WTC11 (cell line): ENCODE measurements around the gene ATP6V1F. TPM values are rescaled to one million over a fixed set of nuclear protein-coding genes. Genes with fewer than 3 reads are reported as not detected.

Experiments used
- CTCF ChIP-seq: fragments of 200-600 bp; IDR thresholded peaks from 2 replicates; pipeline ENCODE4 v1.8.0; 2022; ENCODE audit warnings: antibody characterized with exemption
- E2F5 ChIP-seq: sonication (generic); formaldehyde crosslinking; IDR thresholded peaks from 2 replicates; pipeline ENCODE4 v1.8.1; 2022; ENCODE audit warnings: mild to moderate bottlenecking, moderate library complexity, missing genetic modification reagents
- GRHL2 ChIP-seq: fragments of 250-450 bp; sonication (Bioruptor Pico); IDR thresholded peaks from 2 replicates; pipeline ENCODE4 v1.8.0; 2022; ENCODE audit warnings: mild to moderate bottlenecking, moderate library complexity; ENCODE audit not compliant: insufficient replicate concordance, severe bottlenecking
- HMGXB4 ChIP-seq: sonication (generic); formaldehyde crosslinking; IDR thresholded peaks from 2 replicates; pipeline ENCODE4 v1.8.1; 2023; ENCODE audit warnings: mild to moderate bottlenecking, moderate library complexity, missing genetic modification reagents
- IRF2 ChIP-seq: sonication (generic); formaldehyde crosslinking; IDR thresholded peaks from 2 replicates; pipeline ENCODE4 v1.8.0; 2022; ENCODE audit warnings: low read depth, missing genetic modification reagents, borderline replicate concordance
- MYBL2 ChIP-seq: sonication (generic); formaldehyde crosslinking; IDR thresholded peaks from 2 replicates; pipeline ENCODE4 v1.8.1; 2023; ENCODE audit warnings: mild to moderate bottlenecking, moderate library complexity, missing genetic modification reagents
- SOX15 ChIP-seq: fragments of 250-450 bp; sonication (Bioruptor Pico); IDR thresholded peaks from 2 replicates; pipeline ENCODE4 v1.9.0; 2021; ENCODE audit warnings: mild to moderate bottlenecking
- STAT6 ChIP-seq: sonication (generic); formaldehyde crosslinking; conservative IDR thresholded peaks from 2 replicates; pipeline ENCODE4 v1.8.1; 2023; ENCODE audit warnings: mild to moderate bottlenecking, low read depth, missing genetic modification reagents, moderate library complexity
- ZBTB43 ChIP-seq: sonication (generic); formaldehyde crosslinking; IDR thresholded peaks from 2 replicates; pipeline ENCODE4 v1.8.1; 2023; ENCODE audit warnings: mild to moderate bottlenecking, missing genetic modification reagents
- ZNF219 ChIP-seq: sonication (generic); formaldehyde crosslinking; IDR thresholded peaks from 2 replicates; pipeline ENCODE4 v1.8.0; 2023; ENCODE audit warnings: missing genetic modification reagents, mild to moderate bottlenecking, borderline replicate concordance
- ZNF396 ChIP-seq: fragments of 250-450 bp; sonication (Bioruptor Pico); IDR thresholded peaks from 2 replicates; pipeline ENCODE4 v1.8.0; 2021; ENCODE audit warnings: mild to moderate bottlenecking, moderate library complexity, borderline replicate concordance
- ZNF416 ChIP-seq: fragments of 250-450 bp; sonication (Bioruptor Pico); IDR thresholded peaks from 2 replicates; pipeline ENCODE4 v1.9.0; 2021; ENCODE audit warnings: mild to moderate bottlenecking, inconsistent platforms
- ZSCAN18 ChIP-seq: fragments of 250-450 bp; sonication (Bioruptor Pico); IDR thresholded peaks from 2 replicates; pipeline ENCODE4 v2.1.2; 2022; ENCODE audit warnings: mild to moderate bottlenecking, moderate library complexity
- total RNA-seq: library from RNA; stranded (reverse); gene quantifications from 3 replicates; pipeline ENCODE4 v1.2.3, GENCODE V29; 2021

The ATP6V1F gene
- total RNA-seq, 1 experiment from 2014 or later, result 117 TPM

- TF ChIP-seq STAT6 (CRISPR knock-in tag) (no peak), ZNF396 (no peak), ZSCAN18 (CRISPR knock-in tag) (no peak), GRHL2 (CRISPR knock-in tag) (no peak), MYBL2 (CRISPR knock-in tag) (no peak), SOX15 (CRISPR knock-in tag) (no peak), ZNF416 (CRISPR knock-in tag) (no peak), ZNF219 (CRISPR knock-in tag) (no peak), ZBTB43 (CRISPR knock-in tag) (no peak), CTCF (no peak), E2F5 (CRISPR knock-in tag) (no peak), HMGXB4 (CRISPR knock-in tag) (no peak), IRF2 (no peak)
These were observed 3.2 kb upstream of the ATP6V1F start (continued) for GRCh38 chr7:128859232-128860157.
